C4-2B (cell line): ENCODE results near the gene SIM1.
A peak's percentile ranks its signal among the peaks of the same experiment; 100 is the strongest.

Source experiments
- H3K27ac ChIP-seq: fragments of 450-650 bp; 2 replicates; pipeline ENCODE4 v1.5.1; 2017
- CTCF ChIP-seq: fragments of 450-650 bp; conservative IDR thresholded peaks from 2 replicates; pipeline ENCODE4 v1.5.1; 2017; ENCODE audit warnings: mild to moderate bottlenecking
- ZFX ChIP-seq: fragments of 450-650 bp; IDR thresholded peaks from 2 replicates; pipeline ENCODE4 v1.6.1; 2017

Gene SIM1

GRCh38 chr6:100463630-100464161 lies 1.0 kb downstream of the SIM1 start:
- TF ChIP-seq ZFX (no peak), CTCF (no peak)
- no peak overlapping the region for H3K27ac ChIP-seq

- H3K27ac ChIP-seq = no peak overlapping the region
- TF ChIP-seq CTCF (no peak), ZFX (no peak)
Observed at GRCh38 chr6:100462706-100463629, 1.8 kb downstream of the SIM1 start.

GRCh38 chr6:100461917-100462705 lies 2.6 kb downstream of the SIM1 start:
- no peak overlapping the region for H3K27ac ChIP-seq
- TF ChIP-seq ZFX = no peak
- no peak for TF ChIP-seq CTCF

GRCh38 chr6:100461278-100461916 lies 3.3 kb downstream of the SIM1 start:
- no peak for TF ChIP-seq CTCF
- no peak for TF ChIP-seq ZFX
- no peak overlapping the region for H3K27ac ChIP-seq

- peak; percentile 46 for TF ChIP-seq CTCF
- TF ChIP-seq ZFX = no peak
- H3K27ac ChIP-seq = no peak overlapping the region
Observed at GRCh38 chr6:100460650-100461204, 4.0 kb downstream of the SIM1 start.

GRCh38 chr6:100459592-100460184 lies 5.0 kb downstream of the SIM1 start:
- no peak overlapping the region for H3K27ac ChIP-seq
- TF ChIP-seq ZFX = no peak
